GM18519 (cell line): ENCODE results near the gene PUSL1.
"Not testable (repeated sequence)": the region's sequence is repeated elsewhere in the genome, so short reads cannot be mapped to it uniquely, and the experiment has no call there.

Source experiments
- ATAC-seq: cut with Tn5 transposase; IDR thresholded peaks from one replicate; pipeline ENCODE4 v1.9.1; 2021; ENCODE audit warnings: mild to moderate bottlenecking, moderate library complexity; ENCODE audit not compliant: unreplicated experiment, low FRiP score

PUSL1 gene

GRCh38 chr1:1307261-1307922, 1.0 kb upstream of the PUSL1 start:
- ATAC-seq, result no peak

GRCh38 chr1:1308756-1309250, 406 bp downstream of the PUSL1 start:
- no peak for ATAC-seq

DNA sequence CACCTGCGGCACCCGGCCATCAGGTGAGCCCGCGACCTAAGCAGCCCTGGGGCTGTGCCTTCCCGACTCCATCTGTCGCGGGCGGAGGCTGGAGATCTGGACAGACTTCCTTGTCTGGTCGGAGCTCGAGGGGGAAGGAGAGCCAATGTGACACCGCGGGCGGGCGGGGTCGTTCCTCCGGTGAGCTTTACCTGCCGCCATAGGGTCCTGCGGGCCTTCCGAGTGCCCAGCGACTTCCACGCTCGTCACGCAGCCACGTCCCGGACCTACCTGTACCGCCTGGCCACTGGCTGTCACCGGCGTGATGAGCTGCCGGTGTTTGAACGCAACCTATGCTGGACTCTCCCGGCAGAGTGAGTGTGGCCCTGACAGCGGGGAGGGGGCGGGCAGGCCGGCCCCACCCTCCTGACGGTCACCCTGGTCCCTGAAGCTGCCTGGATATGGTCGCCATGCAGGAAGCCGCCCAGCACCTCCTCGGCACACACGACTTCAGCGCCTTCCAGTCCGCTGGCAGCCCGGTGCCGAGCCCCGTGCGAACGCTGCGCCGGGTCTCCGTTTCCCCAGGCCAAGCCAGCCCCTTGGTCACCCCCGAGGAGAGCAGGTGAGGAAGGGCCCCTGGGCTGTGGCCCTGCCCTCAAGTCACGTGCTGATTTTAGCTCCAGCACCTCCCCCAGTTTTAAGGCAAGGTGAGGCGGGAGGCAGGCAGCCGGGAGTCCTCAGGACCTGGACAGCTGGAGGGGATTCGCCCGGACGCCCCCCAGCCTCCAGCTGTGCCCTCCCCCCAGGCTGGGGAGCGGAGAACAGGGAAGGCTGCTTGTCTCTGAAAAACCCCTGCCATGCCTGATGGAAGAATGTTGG, 1.1 kb downstream of the PUSL1 start:
- no peak for ATAC-seq

DNA sequence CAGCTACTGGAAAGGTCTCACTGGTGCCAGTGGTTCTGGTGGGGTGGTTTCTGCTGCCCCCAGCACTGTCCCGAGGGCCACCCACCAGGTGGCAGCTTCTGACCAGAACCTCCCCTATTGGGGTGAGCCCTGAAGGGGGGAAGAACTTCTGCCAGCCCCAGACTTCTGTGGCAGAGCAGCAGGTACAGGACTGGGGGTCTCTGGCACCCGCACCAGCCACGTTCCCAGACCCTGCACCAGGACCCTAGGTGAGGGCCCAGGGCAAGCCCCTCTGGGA, 1.6 kb downstream of the PUSL1 start:
- ATAC-seq, result no peak

DNA sequence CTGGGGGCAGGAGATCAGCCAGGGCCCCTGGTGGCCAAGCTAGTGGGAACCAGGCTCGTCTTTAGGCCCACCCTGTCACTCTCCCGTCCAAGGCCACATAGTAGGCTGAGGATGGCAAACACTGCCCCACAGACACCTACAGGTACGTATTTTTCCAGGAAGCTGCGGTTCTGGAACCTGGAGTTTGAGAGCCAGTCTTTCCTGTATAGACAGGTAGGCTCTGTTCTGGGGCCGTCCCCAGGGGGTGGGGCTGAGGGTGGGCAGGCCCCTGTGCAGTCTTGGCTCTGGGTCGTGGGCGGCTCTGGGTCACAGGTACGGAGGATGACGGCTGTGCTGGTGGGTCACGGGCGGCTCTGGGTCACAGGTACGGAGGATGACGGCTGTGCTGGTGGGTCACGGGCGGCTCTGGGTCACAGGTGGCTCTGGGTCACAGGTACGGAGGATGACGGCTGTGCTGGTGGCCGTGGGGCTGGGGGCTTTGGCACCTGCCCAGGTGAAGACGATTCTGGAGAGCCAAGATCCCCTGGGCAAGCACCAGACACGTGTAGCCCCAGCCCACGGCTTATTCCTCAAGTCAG, 2.2 kb downstream of the PUSL1 start:
- ATAC-seq, result no peak

- ATAC-seq, result no peak
Observed at GRCh38 chr1:1311107-1312104, 3.0 kb downstream of the PUSL1 start.

DNA sequence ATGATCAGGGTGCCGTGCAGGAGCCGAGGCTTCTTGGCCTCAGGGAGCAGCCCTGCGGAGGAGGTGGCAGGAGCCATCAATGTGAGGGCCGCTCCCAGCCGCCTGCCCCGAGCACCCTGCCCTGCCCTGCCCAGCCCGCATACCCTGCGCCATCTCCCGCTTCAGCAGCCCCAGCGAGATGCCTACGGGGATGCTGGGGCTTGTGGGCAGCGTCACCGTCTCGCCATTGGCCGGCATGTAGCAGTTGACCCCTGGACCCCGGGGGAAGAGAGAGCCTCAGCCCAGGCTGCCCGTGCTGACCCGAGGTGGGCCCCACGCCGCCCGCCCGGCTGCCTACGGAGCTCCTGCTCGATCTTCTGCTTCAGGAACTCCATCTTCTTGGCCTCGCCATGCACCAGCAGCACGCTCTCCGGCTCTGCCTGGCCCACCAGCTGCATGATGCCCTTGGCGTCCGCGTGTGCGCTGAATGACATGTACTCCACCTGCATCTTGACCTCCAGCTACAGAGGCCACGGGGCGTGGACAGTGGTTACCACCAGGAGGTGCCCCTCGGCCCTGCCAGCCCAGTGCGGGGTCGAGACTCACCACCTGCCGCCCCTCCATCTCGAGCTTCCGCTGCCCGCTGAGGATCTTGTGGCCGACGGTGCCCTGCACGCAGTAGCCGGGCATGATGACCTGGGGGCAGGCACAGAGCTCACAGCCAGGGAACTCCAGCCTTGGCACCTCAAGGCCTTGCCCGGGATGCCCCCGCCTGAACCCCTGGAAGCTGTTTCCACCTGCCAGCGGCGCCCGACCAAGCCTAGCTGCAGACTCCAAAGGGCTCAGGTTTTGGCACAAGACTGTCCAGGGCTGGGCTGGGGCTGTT, 4.3 kb downstream of the PUSL1 start:
- ATAC-seq, result no peak

GRCh38 chr1:1313500-1314236, 5.3 kb downstream of the PUSL1 start:
- ATAC-seq, result no peak

- no peak for ATAC-seq
Observed at GRCh38 chr1:1314237-1314586, 5.8 kb downstream of the PUSL1 start.

DNA sequence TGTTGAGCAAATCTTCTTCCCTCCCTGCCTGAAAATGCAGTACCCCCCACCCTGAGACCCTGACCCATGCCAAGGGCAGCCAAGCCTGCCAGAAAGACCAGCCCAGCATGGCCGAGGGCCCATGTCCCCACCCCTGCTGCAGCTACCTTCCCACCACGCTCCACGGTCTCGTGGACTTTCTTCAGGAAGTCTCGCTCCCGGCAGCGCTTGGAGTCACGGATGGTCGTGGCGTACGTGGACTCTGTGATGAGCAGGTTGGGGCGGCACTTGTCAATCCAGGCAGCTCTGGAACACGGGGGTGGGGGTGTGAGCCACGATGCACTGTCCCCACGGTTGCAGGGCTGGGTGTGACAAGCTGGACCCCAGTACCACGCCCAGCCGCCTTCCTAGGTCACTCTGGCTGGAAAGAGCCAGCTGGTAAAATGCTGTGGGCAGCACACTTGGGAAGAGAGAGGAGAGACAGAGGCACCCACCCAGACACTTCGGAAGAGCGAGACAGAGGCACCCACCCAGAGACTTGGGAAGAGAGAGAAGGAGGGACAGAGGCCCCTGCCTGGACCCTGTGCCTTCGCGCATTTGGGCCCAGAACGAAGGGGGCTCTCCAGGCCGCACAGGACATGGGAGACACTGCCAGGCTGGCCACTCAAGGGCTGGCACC, 6.4 kb downstream of the PUSL1 start:
- no peak for ATAC-seq

DNA sequence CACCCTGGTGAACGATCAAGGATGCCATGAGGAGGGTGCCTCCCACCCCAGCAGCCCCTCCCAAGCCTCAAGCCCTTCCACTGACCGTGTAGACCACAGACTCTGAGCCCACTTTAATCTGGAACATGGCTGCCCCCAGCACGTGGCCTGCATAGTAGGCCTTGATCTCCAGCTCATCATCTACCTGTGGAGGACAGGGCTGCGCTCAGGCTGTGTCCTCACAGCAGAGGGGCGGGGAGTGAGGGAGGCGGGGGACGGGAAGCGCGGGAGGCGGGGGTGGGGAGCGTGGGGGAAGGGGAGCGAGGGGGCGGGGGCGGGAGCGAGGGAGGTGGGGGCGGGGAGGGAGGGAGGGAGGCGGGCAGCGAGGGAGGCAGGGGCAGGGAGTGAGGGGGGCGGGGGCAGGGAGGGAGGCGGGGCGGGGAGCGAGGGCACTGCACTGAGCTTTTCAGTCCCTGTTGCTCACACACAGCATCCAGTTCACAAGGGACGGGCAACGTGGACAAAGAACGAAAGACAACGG, 7.1 kb downstream of the PUSL1 start:
- no peak for ATAC-seq

DNA sequence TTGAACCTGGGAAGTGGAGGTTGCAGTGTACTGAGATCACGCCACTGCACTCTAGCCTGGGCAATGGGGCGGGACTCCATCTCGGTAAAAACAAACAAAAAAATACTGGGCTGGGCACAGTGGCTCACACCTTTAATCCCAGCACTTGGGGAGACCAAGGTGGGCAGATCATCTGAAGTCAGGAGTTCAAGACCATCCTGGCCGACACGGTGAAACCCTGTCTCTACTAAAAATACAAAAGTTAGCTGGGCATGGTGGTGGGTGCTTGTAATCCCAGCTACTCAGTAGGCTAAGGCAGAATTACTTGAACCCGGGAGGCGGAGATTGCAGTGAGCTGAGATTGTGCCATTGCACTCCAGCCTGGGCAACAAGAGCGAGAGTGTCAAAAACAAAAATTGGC, 7.8 kb downstream of the PUSL1 start:
- ATAC-seq, result not testable (repeated sequence)

GRCh38 chr1:1317420-1317819, 9.0 kb downstream of the PUSL1 start:
- ATAC-seq, result no peak

GRCh38 chr1:1318131-1318652, 9.8 kb downstream of the PUSL1 start:
- no peak for ATAC-seq

DNA sequence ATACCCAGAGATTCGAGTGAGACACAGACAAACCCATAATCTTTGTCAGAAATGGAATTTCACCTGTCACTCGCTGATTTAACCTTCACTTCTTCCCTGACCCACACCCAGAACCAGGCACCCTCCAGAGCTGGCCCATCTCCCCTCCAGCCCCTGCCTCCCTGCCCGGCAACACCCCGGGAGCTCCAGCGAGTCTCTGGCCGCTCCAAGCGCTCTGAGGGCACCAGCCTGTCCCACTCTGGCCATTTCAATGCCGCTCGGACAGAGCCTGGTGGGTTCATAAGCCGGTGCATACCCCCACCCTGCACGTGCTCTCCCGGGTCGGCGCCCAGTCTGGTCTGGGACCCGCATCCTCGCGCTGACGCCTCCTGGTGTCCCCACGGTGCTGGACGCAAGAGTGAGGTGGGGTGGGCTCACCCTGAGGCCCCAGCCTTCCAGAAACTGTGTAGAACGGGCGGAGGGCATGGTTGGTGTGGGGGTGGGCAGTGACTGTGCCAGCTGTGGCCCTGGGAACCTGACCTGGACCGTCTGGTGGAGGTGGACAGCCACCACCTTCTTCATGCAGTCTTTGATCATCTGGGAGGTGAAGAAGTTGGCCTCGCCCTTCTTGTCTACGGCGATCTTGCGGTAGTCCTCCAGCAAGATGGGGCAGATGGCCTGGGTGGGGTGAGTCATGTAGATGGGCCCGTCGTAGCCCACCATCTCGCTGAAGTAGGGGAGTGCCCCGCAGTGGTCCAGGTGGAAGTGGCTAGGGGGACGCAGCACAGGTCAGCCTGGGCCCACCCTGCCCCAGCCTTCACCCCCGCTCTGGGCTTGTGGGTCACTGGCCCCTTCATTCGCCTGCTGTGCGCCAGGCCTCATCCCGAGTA, 10.6 kb downstream of the PUSL1 start:
- ATAC-seq, result no peak

DNA sequence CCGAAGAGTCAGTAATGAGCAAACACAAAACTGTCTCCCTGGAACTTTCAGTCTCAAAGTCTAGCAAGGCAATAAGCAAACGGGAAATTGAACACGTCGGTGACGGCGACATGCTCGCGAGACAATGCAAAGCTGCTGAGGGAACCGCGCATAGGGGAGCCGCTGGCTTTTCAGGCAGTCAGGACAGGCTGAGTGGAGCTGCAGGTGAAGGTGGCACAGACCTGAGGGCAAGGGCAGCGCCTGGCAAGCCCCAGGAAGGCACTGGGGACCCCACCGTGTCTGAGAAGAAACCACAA, 11.2 kb downstream of the PUSL1 start:
- ATAC-seq, result no peak

DNA sequence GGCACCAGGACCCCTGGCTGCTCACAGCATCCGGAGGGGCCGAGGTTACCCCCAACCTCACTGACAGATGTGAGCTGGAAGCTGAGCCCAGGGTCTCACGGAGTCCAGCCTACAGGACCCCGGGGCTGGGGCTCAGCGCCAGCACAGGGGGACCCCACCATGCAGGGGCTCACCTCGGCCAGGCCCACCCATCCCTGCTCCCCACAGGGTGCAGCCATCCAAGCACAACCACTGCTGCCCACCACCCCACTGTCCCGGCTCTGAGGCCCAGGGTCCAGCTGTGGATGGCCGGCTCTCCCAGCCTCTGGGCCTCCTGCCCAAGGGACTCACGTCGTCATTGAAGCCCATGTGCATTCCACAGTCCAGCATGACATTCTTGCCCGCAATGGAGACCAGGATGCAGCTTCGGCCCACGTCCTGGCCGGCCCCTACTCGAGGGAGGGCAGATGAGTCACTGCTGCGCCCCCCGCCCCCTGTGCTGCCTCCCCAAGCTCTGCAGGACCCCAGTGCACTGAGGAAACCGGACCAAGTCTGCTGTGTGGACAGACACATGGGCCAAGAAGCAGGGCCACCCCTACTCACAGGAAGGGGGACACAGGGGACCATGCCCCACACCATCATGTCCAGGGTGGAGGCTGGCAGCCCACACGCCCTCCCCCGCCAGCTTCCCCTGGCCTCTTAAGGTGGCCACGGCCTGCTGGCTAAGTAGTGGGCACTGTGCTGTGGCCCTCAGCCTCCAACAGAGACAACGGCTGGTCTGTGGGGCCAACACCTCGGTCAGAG, 12.5 kb downstream of the PUSL1 start:
- no peak for ATAC-seq
